Loucy (cell line): ENCODE measurements around the gene RABIF.

Source experiments
- H2AFZ ChIP-seq: fragments of 200-600 bp; sonication (generic); 2 replicates; pipeline ENCODE4 v1.6.0; 2016; ENCODE audit warnings: antibody characterized with exemption, mild to moderate bottlenecking, low read length, moderate library complexity
- H3F3A ChIP-seq: fragments of 200-600 bp; 2 replicates; pipeline ENCODE4 v1.6.0; 2016; ENCODE audit warnings: antibody characterized with exemption, low read depth, mild to moderate bottlenecking
- H3K27me3 ChIP-seq: fragments of 200-600 bp; sonication (generic); 2 replicates; pipeline ENCODE4 v1.6.1; 2014; ENCODE audit warnings: low read length, mild to moderate bottlenecking; ENCODE audit not compliant: insufficient read depth, poor library complexity, severe bottlenecking
- H3K36me3 ChIP-seq: fragments of 200-600 bp; sonication (generic); 2 replicates; pipeline ENCODE4 v1.6.1; 2016; ENCODE audit warnings: low read length; ENCODE audit not compliant: insufficient read depth
- H3K4me1 ChIP-seq: fragments of 200-600 bp; sonication (generic); 2 replicates; pipeline ENCODE4 v1.5.1; 2014; ENCODE audit warnings: low read length, mild to moderate bottlenecking; ENCODE audit not compliant: insufficient read depth, poor library complexity, severe bottlenecking
- H3K4me2 ChIP-seq: fragments of 200-600 bp; sonication (generic); 2 replicates; pipeline ENCODE4 v1.6.0; 2014; ENCODE audit warnings: antibody characterized with exemption, low read length, low read depth, mild to moderate bottlenecking; ENCODE audit not compliant: poor library complexity, severe bottlenecking
- H3K4me3 ChIP-seq: fragments of 200-600 bp; sonication (generic); 2 replicates; pipeline ENCODE4 v1.5.1; 2014; ENCODE audit warnings: low read length, mild to moderate bottlenecking, mixed read lengths; ENCODE audit not compliant: poor library complexity, severe bottlenecking
- H3K79me2 ChIP-seq: fragments of 200-600 bp; sonication (generic); 2 replicates; pipeline ENCODE4 v1.6.1; 2014; ENCODE audit warnings: low read length; ENCODE audit not compliant: insufficient read depth
- H3K9ac ChIP-seq: fragments of 200-600 bp; sonication (generic); 2 replicates; pipeline ENCODE4 v1.6.0; 2014; ENCODE audit warnings: mild to moderate bottlenecking, low read depth, low read length, moderate library complexity; ENCODE audit not compliant: poor library complexity, severe bottlenecking
- H3K9me2 ChIP-seq: fragments of 200-600 bp; sonication (generic); replicated peaks from 2 replicates; pipeline ENCODE4 v1.6.1; 2016; ENCODE audit warnings: low read depth, low read length, mixed read lengths
- H3K9me3 ChIP-seq: fragments of 200-600 bp; sonication (generic); 2 replicates; pipeline ENCODE4 v1.6.1; 2014; ENCODE audit warnings: mild to moderate bottlenecking, antibody characterized with exemption, low read length, low read depth; ENCODE audit not compliant: insufficient read depth
- H4K20me1 ChIP-seq: fragments of 200-600 bp; sonication (generic); 2 replicates; pipeline ENCODE4 v1.6.0; 2014; ENCODE audit warnings: antibody characterized with exemption, low read length, mild to moderate bottlenecking; ENCODE audit not compliant: insufficient read depth, poor library complexity, severe bottlenecking
- CTCF ChIP-seq: fragments of 200-600 bp; sonication (generic); conservative IDR thresholded peaks from 2 replicates; pipeline ENCODE4 v1.5.1; 2014; ENCODE audit warnings: mild to moderate bottlenecking, antibody characterized with exemption, low read length
- EZH2phosphoT487 ChIP-seq: fragments of 200-600 bp; IDR thresholded peaks from 2 replicates; pipeline ENCODE4 v1.6.1; 2018; ENCODE audit warnings: antibody characterized with exemption, mild to moderate bottlenecking, moderate library complexity, borderline replicate concordance

RABIF gene

GRCh38 chr1:202837746-202838262, 51.1 kb downstream of the RABIF start:
- Histone ChIP-seq H3K79me2 (no peaks in the 10 kb centered on the region), H3K4me3 (no peak overlapping the region), H3K36me3 (no peaks in the 10 kb centered on the region), H3K4me2 (no peak overlapping the region), H3F3A (no peaks in the 10 kb centered on the region), H3K9me2 (no peaks in the 10 kb centered on the region), H3K9me3 (no peaks in the 10 kb centered on the region), H3K9ac (no peak overlapping the region), H4K20me1 (no peaks in the 10 kb centered on the region), H2AFZ (no peak overlapping the region), H3K4me1 (peaks cover 40% of the 10 kb centered on the region), H3K27me3 (no peaks in the 10 kb centered on the region)
- TF ChIP-seq EZH2phosphoT487 (no peak), CTCF (no peak)

DNA sequence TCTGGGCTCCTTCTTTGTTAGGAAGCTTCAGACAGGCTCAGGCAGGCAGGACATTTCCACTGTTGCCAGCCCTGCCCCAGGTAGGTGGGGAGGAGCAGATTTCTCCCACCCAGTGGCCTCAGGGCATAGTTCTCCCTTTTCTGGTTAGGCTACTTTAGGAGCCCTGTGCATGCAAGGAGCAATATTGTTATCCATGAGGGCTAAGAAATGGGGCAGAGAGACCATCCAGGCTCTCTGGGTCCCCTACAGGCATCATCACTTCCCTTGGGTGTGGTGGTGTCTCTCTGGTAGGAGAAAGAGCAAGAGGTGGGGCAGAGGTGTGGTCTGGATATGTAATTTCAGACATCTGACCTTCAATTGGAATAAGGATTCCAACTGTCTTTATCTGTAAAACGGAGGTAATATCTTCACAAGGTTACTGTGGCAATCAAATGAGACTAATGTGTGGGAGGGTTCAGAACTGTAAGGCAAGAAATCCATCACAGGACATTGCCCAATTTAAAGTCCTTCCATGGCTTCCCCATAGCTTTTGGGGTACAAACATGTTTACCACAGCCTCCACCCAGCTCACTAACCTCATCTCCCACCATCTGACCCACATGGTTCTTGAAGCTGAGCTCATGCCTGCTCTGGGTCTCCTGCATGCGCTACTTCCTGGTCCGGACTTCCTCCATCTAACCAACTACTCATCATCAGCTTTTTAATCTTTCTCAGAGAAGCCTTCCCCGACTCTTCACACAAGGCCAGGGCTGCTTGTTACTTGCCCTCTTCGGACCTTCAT, 52.1 kb downstream of the RABIF start:
- no peaks in the 10 kb centered on the region for H3K9me3 ChIP-seq
- H3F3A ChIP-seq: no peaks in the 10 kb centered on the region
- no peaks in the 10 kb centered on the region for H3K36me3 ChIP-seq
- peak overlapping the region; percentile 81 for H3K4me2 ChIP-seq
- H3K4me1 ChIP-seq: peaks cover 40% of the 10 kb centered on the region
- H3K4me3 ChIP-seq: no peak overlapping the region
- H4K20me1 ChIP-seq: no peaks in the 10 kb centered on the region
- H3K9me2 ChIP-seq: no peaks in the 10 kb centered on the region
- H3K79me2 ChIP-seq: no peaks in the 10 kb centered on the region
- H3K9ac ChIP-seq: peak overlapping the region; percentile 43
- TF ChIP-seq CTCF (no peak), EZH2phosphoT487 (no peak)
- H3K27me3 ChIP-seq: no peaks in the 10 kb centered on the region
- no peak overlapping the region for H2AFZ ChIP-seq

DNA sequence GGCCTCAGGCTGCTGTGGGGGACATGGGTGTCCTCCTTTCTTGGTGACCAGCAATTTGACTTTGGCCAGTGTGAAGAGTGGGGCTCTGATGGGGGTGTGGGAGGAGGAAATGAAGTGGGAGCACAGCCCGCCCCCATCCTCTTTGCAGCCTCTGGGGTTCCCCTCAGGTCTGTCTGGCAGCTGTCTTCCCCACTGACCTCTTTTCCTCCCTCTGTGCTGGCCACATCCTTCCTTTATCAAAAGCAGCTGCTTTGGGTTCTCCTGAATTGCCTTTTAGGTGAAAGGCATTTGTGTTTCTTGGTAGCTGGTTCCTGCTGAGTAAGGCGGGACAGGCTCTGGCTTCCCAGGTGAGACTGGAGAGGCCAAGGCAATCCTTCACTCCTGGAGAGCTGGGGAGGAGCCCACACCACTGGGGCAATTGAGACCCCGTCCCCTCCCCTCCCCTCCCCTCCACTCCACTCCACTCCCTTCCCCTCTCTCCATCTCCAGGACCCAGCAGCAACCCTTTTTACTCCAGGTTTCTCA, 53.3 kb downstream of the RABIF start:
- peak overlapping the region; percentile 81 for H3K4me2 ChIP-seq
- H3K79me2 ChIP-seq: no peaks in the 10 kb centered on the region
- peaks cover 40% of the 10 kb centered on the region for H3K4me1 ChIP-seq
- no peaks in the 10 kb centered on the region for H3K9me3 ChIP-seq
- peak overlapping the region; percentile 43 for H3K9ac ChIP-seq
- H2AFZ ChIP-seq: no peak overlapping the region
- no peaks in the 10 kb centered on the region for H3F3A ChIP-seq
- H3K4me3 ChIP-seq: peak overlapping the region; percentile 55
- no peaks in the 10 kb centered on the region for H3K27me3 ChIP-seq
- H4K20me1 ChIP-seq: no peaks in the 10 kb centered on the region
- TF ChIP-seq EZH2phosphoT487: no peak
- no peak for TF ChIP-seq CTCF
- H3K9me2 ChIP-seq: no peaks in the 10 kb centered on the region
- H3K36me3 ChIP-seq: no peaks in the 10 kb centered on the region
